Adrenal gland (tissue), 5 donors: ENCODE results near the gene TPGS1.

ENCODE experiments used
- POLR2A ChIP-seq, 2 donors: fragments of 450-650 bp; IDR thresholded peaks; one replicate each; pipeline ENCODE4 v1.6.1; 2017; ENCODE audit warnings: antibody characterized with exemption in 2 of 2, mild to moderate bottlenecking in 2 of 2, moderate library complexity in 1 of 2
- TF ChIP-seq, protein P1 (sequence below), 6 experiments: fragments of 450-650 bp in 4 of 6; fragments of 200-600 bp in 2 of 6; sonication (generic) in 1 of 6; IDR thresholded peaks; 1 replicate in 5 of 6; 2 replicates in 1 of 6; pipeline versions ENCODE4 v1.5.1 to v1.8.0; 2016 to 2021; ENCODE audit warnings: antibody characterized with exemption in 6 of 6, mild to moderate bottlenecking in 2 of 6, moderate library complexity in 1 of 6
- donor health status: DM: no; HTN: no; CAD: no.

DNA sequence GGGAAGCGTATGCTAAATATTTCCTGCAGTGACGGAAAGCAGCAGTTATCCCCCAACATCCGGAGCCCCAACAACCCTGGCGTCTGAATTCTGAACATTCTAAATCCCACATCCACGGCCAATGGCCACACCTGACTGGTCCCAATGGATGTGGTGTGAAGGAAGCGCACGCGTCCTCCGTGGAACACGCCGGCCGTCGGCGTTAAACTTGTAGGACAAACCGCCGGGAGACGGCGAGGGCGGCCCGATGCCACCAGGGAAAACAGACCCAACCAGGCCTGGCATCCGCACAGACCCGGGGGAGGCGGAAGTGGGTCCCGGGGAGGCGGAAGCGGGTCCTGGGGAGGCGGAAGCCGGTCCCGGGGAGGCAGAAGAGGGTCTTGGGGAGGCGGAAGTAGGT, 49.7 kb upstream of the TPGS1 start:
- TF ChIP-seq, protein P1, sequence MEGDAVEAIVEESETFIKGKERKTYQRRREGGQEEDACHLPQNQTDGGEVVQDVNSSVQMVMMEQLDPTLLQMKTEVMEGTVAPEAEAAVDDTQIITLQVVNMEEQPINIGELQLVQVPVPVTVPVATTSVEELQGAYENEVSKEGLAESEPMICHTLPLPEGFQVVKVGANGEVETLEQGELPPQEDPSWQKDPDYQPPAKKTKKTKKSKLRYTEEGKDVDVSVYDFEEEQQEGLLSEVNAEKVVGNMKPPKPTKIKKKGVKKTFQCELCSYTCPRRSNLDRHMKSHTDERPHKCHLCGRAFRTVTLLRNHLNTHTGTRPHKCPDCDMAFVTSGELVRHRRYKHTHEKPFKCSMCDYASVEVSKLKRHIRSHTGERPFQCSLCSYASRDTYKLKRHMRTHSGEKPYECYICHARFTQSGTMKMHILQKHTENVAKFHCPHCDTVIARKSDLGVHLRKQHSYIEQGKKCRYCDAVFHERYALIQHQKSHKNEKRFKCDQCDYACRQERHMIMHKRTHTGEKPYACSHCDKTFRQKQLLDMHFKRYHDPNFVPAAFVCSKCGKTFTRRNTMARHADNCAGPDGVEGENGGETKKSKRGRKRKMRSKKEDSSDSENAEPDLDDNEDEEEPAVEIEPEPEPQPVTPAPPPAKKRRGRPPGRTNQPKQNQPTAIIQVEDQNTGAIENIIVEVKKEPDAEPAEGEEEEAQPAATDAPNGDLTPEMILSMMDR (IDR thresholded peaks at IDR 0.05): no peak
- no peak for TF ChIP-seq POLR2A (IDR thresholded peaks at IDR 0.05)
